ENCODE data around the gene RITA1.

RITA1 gene

GRCh38 chr12:113170457-113170856, 15.1 kb upstream of the RITA1 start:
- no peak overlapping the region for H2AFZ ChIP-seq
- no peak for TF ChIP-seq CTCF (IDR thresholded peaks at IDR 0.05)
- H3K9ac ChIP-seq, result no peak overlapping the region
- no peak overlapping the region for H3K27ac ChIP-seq
- H3K27me3 ChIP-seq (ENCODE audit: control insufficient read depth, insufficient read depth, low read length), result no peaks in the 10 kb centered on the region
- peaks cover 20% of the 10 kb centered on the region for H3K4me1 ChIP-seq
- no peak overlapping the region for H3K4me3 ChIP-seq (ENCODE audit: low read depth, low read length)
- no peak overlapping the region for H3K4me2 ChIP-seq (ENCODE audit: low read length)
- H3K9me3 ChIP-seq (ENCODE audit: control insufficient read depth, low read length), result no peaks in the 10 kb centered on the region
- peaks cover 3% of the 10 kb centered on the region for H3K79me2 ChIP-seq
- no peaks in the 10 kb centered on the region for H3K36me3 ChIP-seq (ENCODE audit: control insufficient read depth, insufficient read depth, low read length)

GRCh38 chr12:113170926-113171325, 14.6 kb upstream of the RITA1 start:
- Histone ChIP-seq H3K4me1 (peaks cover 20% of the 10 kb centered on the region), H3K79me2 (peaks cover 3% of the 10 kb centered on the region), H3K4me3 (ENCODE audit: low read depth, low read length) (no peak overlapping the region), H3K27ac (no peak overlapping the region), H3K4me2 (ENCODE audit: low read length) (no peak overlapping the region), H3K9me3 (ENCODE audit: control insufficient read depth, low read length) (no peaks in the 10 kb centered on the region), H2AFZ (no peak overlapping the region), H3K36me3 (ENCODE audit: control insufficient read depth, insufficient read depth, low read length) (no peaks in the 10 kb centered on the region), H3K27me3 (ENCODE audit: control insufficient read depth, insufficient read depth, low read length) (no peaks in the 10 kb centered on the region), H3K9ac (no peak overlapping the region)
- TF ChIP-seq CTCF (IDR thresholded peaks at IDR 0.05), result no peak

- H3K27ac ChIP-seq, result no peak overlapping the region
- H3K9me3 ChIP-seq (ENCODE audit: control insufficient read depth, low read length), result no peaks in the 10 kb centered on the region
- H2AFZ ChIP-seq, result no peak overlapping the region
- H3K4me1 ChIP-seq, result peaks cover 20% of the 10 kb centered on the region
- peaks cover 3% of the 10 kb centered on the region for H3K79me2 ChIP-seq
- H3K4me2 ChIP-seq (ENCODE audit: low read length), result no peak overlapping the region
- H3K36me3 ChIP-seq (ENCODE audit: control insufficient read depth, insufficient read depth, low read length), result no peaks in the 10 kb centered on the region
- TF ChIP-seq CTCF (IDR thresholded peaks at IDR 0.05), result no peak
- H3K27me3 ChIP-seq (ENCODE audit: control insufficient read depth, insufficient read depth, low read length), result no peaks in the 10 kb centered on the region
- no peak overlapping the region for H3K9ac ChIP-seq
- H3K4me3 ChIP-seq (ENCODE audit: low read depth, low read length), result no peak overlapping the region
Measured at GRCh38 chr12:113171543-113171942, 14.0 kb upstream of the RITA1 start.

- H3K4me3 ChIP-seq (ENCODE audit: low read depth, low read length), result no peak overlapping the region
- no peaks in the 10 kb centered on the region for H3K9me3 ChIP-seq (ENCODE audit: control insufficient read depth, low read length)
- peaks cover 20% of the 10 kb centered on the region for H3K4me1 ChIP-seq
- H3K79me2 ChIP-seq, result peaks cover 3% of the 10 kb centered on the region
- no peak overlapping the region for H3K9ac ChIP-seq
- peak overlapping the region; percentile 40 for H3K27ac ChIP-seq
- no peaks in the 10 kb centered on the region for H3K27me3 ChIP-seq (ENCODE audit: control insufficient read depth, insufficient read depth, low read length)
- H2AFZ ChIP-seq, result no peak overlapping the region
- H3K4me2 ChIP-seq (ENCODE audit: low read length), result no peak overlapping the region
- TF ChIP-seq CTCF (IDR thresholded peaks at IDR 0.05), result no peak
- no peaks in the 10 kb centered on the region for H3K36me3 ChIP-seq (ENCODE audit: control insufficient read depth, insufficient read depth, low read length)
Measured at GRCh38 chr12:113172185-113172584, 13.3 kb upstream of the RITA1 start.

- no peak for TF ChIP-seq CTCF (IDR thresholded peaks at IDR 0.05)
- Histone ChIP-seq H3K79me2 (peaks cover 3% of the 10 kb centered on the region), H3K27me3 (ENCODE audit: control insufficient read depth, insufficient read depth, low read length) (no peaks in the 10 kb centered on the region), H3K4me1 (peaks cover 12% of the 10 kb centered on the region), H3K36me3 (ENCODE audit: control insufficient read depth, insufficient read depth, low read length) (no peaks in the 10 kb centered on the region), H3K9me3 (ENCODE audit: control insufficient read depth, low read length) (no peaks in the 10 kb centered on the region), H3K9ac (no peak overlapping the region), H3K4me2 (ENCODE audit: low read length) (no peak overlapping the region), H3K27ac (peak overlapping the region; percentile 40), H3K4me3 (ENCODE audit: low read depth, low read length) (no peak overlapping the region), H2AFZ (no peak overlapping the region)
Measured at GRCh38 chr12:113173081-113173698, 12.3 kb upstream of the RITA1 start.
